ENCODE measurements around the gene BCAT1. TPM values are rescaled to one million over a fixed set of nuclear protein-coding genes. Genes with fewer than 3 reads are reported as not detected.

The BCAT1 gene
- total and polyA plus RNA-seq, 2 experiments from 2014 or later = 53.6 to 181 TPM

GRCh38 chr12:24913130-24913529 lies 35.8 kb downstream of the BCAT1 start (continued):
- TF ChIP-seq, protein P1, sequence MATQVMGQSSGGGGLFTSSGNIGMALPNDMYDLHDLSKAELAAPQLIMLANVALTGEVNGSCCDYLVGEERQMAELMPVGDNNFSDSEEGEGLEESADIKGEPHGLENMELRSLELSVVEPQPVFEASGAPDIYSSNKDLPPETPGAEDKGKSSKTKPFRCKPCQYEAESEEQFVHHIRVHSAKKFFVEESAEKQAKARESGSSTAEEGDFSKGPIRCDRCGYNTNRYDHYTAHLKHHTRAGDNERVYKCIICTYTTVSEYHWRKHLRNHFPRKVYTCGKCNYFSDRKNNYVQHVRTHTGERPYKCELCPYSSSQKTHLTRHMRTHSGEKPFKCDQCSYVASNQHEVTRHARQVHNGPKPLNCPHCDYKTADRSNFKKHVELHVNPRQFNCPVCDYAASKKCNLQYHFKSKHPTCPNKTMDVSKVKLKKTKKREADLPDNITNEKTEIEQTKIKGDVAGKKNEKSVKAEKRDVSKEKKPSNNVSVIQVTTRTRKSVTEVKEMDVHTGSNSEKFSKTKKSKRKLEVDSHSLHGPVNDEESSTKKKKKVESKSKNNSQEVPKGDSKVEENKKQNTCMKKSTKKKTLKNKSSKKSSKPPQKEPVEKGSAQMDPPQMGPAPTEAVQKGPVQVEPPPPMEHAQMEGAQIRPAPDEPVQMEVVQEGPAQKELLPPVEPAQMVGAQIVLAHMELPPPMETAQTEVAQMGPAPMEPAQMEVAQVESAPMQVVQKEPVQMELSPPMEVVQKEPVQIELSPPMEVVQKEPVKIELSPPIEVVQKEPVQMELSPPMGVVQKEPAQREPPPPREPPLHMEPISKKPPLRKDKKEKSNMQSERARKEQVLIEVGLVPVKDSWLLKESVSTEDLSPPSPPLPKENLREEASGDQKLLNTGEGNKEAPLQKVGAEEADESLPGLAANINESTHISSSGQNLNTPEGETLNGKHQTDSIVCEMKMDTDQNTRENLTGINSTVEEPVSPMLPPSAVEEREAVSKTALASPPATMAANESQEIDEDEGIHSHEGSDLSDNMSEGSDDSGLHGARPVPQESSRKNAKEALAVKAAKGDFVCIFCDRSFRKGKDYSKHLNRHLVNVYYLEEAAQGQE (IDR thresholded peaks at IDR 0.05; ENCODE audit: unreplicated experiment) = no peak
- TF ChIP-seq CTCF (conservative IDR thresholded peaks at IDR 0.05; ENCODE audit: low read depth in 2 of 2) (no peak), STAT1 (IDR thresholded peaks at IDR 0.05; ENCODE audit: unreplicated experiment) (no peak), ZNF331 (CRISPR knock-in tag; IDR thresholded peaks at IDR 0.05; ENCODE audit: low read depth) (no peak)

DNA sequence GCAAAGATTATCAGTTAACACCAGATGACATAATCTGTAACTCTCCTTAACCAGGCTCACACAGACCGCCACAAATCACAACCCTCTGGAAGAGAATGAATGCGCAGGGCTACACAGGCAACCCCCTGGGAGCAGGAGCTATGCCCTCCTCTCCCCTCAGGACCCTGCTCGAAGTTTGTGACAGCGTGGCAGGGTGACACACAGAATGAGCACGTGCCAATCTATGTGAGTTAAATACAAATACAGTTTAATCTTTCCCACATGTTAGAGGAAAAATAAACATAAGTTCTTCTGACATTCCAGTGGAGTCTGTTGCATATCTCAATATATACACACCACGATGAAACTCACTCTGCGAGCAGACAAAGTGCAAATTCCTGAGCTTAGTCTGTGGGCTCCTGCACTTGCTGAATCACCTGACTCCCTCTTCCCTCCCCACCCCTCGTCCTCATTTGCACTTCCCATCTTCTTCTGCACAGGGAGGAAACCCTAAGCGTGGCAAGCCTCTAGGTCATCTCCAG lies 37.6 kb downstream of the BCAT1 start:
- H3F3A ChIP-seq (replicated peaks; ENCODE audit: low read depth) = no peaks in the 10 kb centered on the region
- peaks cover 15% of the 10 kb centered on the region for H3K4me1 ChIP-seq (ENCODE audit: insufficient read depth)
- peaks cover 9% of the 10 kb centered on the region; the same call in 1 of the 2 replicates for H4K20me1 ChIP-seq (replicated peaks; ENCODE audit: insufficient read depth)
- Mint-ChIP-seq H3K4me3 (no peak overlapping the region), H3K4me1 (peaks cover 17% of the 10 kb centered on the region; the same call in 2 of the 3 replicates), H3K27me3 (ENCODE audit: insufficient read depth, low read depth, poor library complexity) (peaks cover 2% of the 10 kb centered on the region), H3K9me3 (no peaks in the 10 kb centered on the region), H3K27ac (no peak overlapping the region), H3K36me3 (ENCODE audit: low read depth) (peaks cover 53% of the 10 kb centered on the region)
- peaks cover 93% of the 10 kb centered on the region for H3K79me2 ChIP-seq (replicated peaks; ENCODE audit: insufficient read depth)
- H3K27ac ChIP-seq (ENCODE audit: low read depth) = no peak overlapping the region
- ATAC-seq (peak; percentile 40), DNase-seq (ENCODE audit: low spot score) (no peak)
- H3K27me3 ChIP-seq (ENCODE audit: insufficient read depth) = no peaks in the 10 kb centered on the region
- peaks cover 5% of the 10 kb centered on the region; the same call in 1 of the 2 replicates for H3K36me3 ChIP-seq (ENCODE audit: insufficient read depth)
- no peak overlapping the region for H2AFZ ChIP-seq
- no peak overlapping the region for H3K4me2 ChIP-seq
- no peaks in the 10 kb centered on the region for H3K9me2 ChIP-seq (ENCODE audit: insufficient read depth)
- no peak overlapping the region for H3K4me3 ChIP-seq
- TF ChIP-seq POLR2AphosphoS5 (IDR thresholded peaks at IDR 0.05; ENCODE audit: low read depth) (no peak), ETS1 (IDR thresholded peaks at IDR 0.05) (no peak), ZNF331 (CRISPR knock-in tag; IDR thresholded peaks at IDR 0.05; ENCODE audit: low read depth) (no peak), CTCF (conservative IDR thresholded peaks at IDR 0.05; ENCODE audit: low read depth in 2 of 2) (no peak), JUNB (IDR thresholded peaks at IDR 0.05; ENCODE audit: unreplicated experiment) (no peak), EZH2 (IDR thresholded peaks at IDR 0.05; ENCODE audit: low read depth, unreplicated experiment) (no peak)
- TF ChIP-seq, protein P1 (IDR thresholded peaks at IDR 0.05; ENCODE audit: unreplicated experiment) = no peak
